ENCODE data around the gene S100A12. TPM values are rescaled to one million over a fixed set of nuclear protein-coding genes. Genes with fewer than 3 reads are reported as not detected.

S100A12 gene
- total and polyA plus RNA-seq, 2 donors (not counting 3 experiments of a cell fraction or from before 2014, with no cell fraction given): not detected

GRCh38 chr1:153393926-153394325 is 18.5 kb upstream of the S100A12 start:
- H3K9ac ChIP-seq (replicated peaks; ENCODE audit: extremely low read depth, insufficient read depth, low read length): no peak overlapping the region
- no peaks in the 10 kb centered on the region for H3K9me1 ChIP-seq (replicated peaks; ENCODE audit: control insufficient read depth, extremely low read depth, insufficient read depth, low read length)
- no peaks in the 10 kb centered on the region for H3K9me3 ChIP-seq (replicated peaks; ENCODE audit: control insufficient read depth, insufficient read depth, low read length)
- dilution Hi-C loops (cut with MboI; ENCODE audit: extremely low pct_ligation_motif_present, low sequenced_read_pairs): no loop called here
- no peaks in the 10 kb centered on the region for H3K27me3 ChIP-seq (ENCODE audit: control insufficient read depth in 2 of 2, insufficient read depth in 2 of 2, low read length in 2 of 2)
- no peaks in the 10 kb centered on the region for H3K4me1 ChIP-seq (ENCODE audit: control insufficient read depth, extremely low read depth, insufficient read depth, low read length)
- POLR2A ChIA-PET: no interaction called here
- no TSS peak for BruUV-seq (replicated peaks)
- intact Hi-C loops (cut with micrococcal nuclease): no loop called here
- H4K20me1 ChIP-seq (replicated peaks; ENCODE audit: control insufficient read depth, extremely low read depth, insufficient read depth, low read length): no peaks in the 10 kb centered on the region
- FAIRE-seq: no peak
- H3K36me3 ChIP-seq (ENCODE audit: control insufficient read depth in 2 of 2, extremely low read depth in 1 of 2, insufficient read depth in 2 of 2, low read length in 2 of 2): no peaks in the 10 kb centered on the region
- H3K79me2 ChIP-seq (ENCODE audit: control insufficient read depth, insufficient read depth, low read length): no peaks in the 10 kb centered on the region
- no peak for TF ChIP-seq MAX (IDR thresholded peaks at IDR 0.05; ENCODE audit: insufficient read depth, insufficient read length)
- TF ChIP-seq GATA2 (IDR thresholded peaks at IDR 0.05; ENCODE audit: insufficient read depth, insufficient read length, low read depth, low read length): no peak
- no peak for TF ChIP-seq CTCF (IDR thresholded peaks at IDR 0.05; ENCODE audit: extremely low read depth in 1 of 2, insufficient read depth in 1 of 2, low read depth in 1 of 2, low read length in 2 of 2)
- no peak for TF ChIP-seq POLR2AphosphoS5 (IDR thresholded peaks at IDR 0.05; ENCODE audit: insufficient read depth, low read depth, low read length)
- no peak for TF ChIP-seq POLR2A (IDR thresholded peaks at IDR 0.05; ENCODE audit: low read depth, low read length)
- TF ChIP-seq JUN (IDR thresholded peaks at IDR 0.05; ENCODE audit: borderline replicate concordance, insufficient read depth, insufficient read length, low read depth): no peak
- TF ChIP-seq FOS (IDR thresholded peaks at IDR 0.05; ENCODE audit: borderline replicate concordance, insufficient read depth, low read length): no peak
- no peak for TF ChIP-seq MYC (IDR thresholded peaks at IDR 0.05; ENCODE audit: low read depth, low read length)
- TF ChIP-seq EZH2 (IDR thresholded peaks at IDR 0.05; ENCODE audit: borderline replicate concordance, low read depth, low read length, severe bottlenecking): no peak
- H3K4me3 ChIP-seq (replicated peaks in 1 of 3; ENCODE audit: insufficient read depth in 1 of 3, low read depth in 1 of 3, low read length in 3 of 3): no peak overlapping the region
- CTCF ChIA-PET: no interaction called here
- H3K4me2 ChIP-seq (ENCODE audit: insufficient read depth, low read length): no peak overlapping the region
- H2AFZ ChIP-seq (ENCODE audit: low read depth, low read length): no peak overlapping the region
- no peak for DNase-seq (ENCODE audit: low read depth, low spot score)
- H3K27ac ChIP-seq (ENCODE audit: insufficient read depth, low read depth, low read length): no peak overlapping the region
